Prostate gland (tissue), 2 donors: ENCODE measurements around the gene C16orf90. TPM values are rescaled to one million over a fixed set of nuclear protein-coding genes. Genes with fewer than 3 reads are reported as not detected.

Experiments used
- DNase-seq: peaks from one replicate; pipeline ENCODE4 v3.0.0-alpha.2; 2019; ENCODE audit warnings: low spot score
- H3K27ac ChIP-seq, 2 donors: fragments of 200-600 bp; sonication (generic); 2 replicates each; pipeline ENCODE4 v1.5.1; 2017 to 2019
- H3K27me3 ChIP-seq: fragments of 200-600 bp; sonication (generic); replicated peaks from 2 replicates; pipeline ENCODE4 v1.5.1; 2019; ENCODE audit not compliant: insufficient read depth
- H3K36me3 ChIP-seq, 2 donors: fragments of 200-600 bp; sonication (generic); 1 replicate in 1 of 2; 2 replicates in 1 of 2; pipeline versions ENCODE4 v1.5.1 to v1.8.1; 2017 to 2019
- H3K4me1 ChIP-seq: fragments of 200-600 bp; sonication (generic); replicated peaks from 2 replicates; pipeline ENCODE4 v1.5.1; 2019
- H3K4me3 ChIP-seq, 2 donors: fragments of 200-600 bp; sonication (generic); 2 replicates each; pipeline ENCODE4 v1.5.1; 2017 to 2019
- H3K9me3 ChIP-seq: fragments of 200-600 bp; sonication (generic); 2 replicates; pipeline ENCODE4 v1.5.1; 2017
- POLR2A ChIP-seq: fragments of 450-650 bp; IDR thresholded peaks from one replicate; pipeline ENCODE4 v1.6.1; 2016; ENCODE audit warnings: antibody characterized with exemption, mild to moderate bottlenecking
- POLR2AphosphoS5 ChIP-seq: sonication (generic); formaldehyde crosslinking; IDR thresholded peaks from one replicate; pipeline ENCODE4 v1.6.1; 2017; ENCODE audit warnings: antibody characterized with exemption
- WGBS: methylation state at CpG from one replicate; pipeline ENCODE4 v1.1.5; 2018; 5-methylcytosine and 5-hydroxymethylcytosine counted together
- intact Hi-C: fragments of 100-400 bp; cut with DNase I; formaldehyde crosslinking; loops from one replicate; pipeline ENCODE4 v1.14.2; 2022
- total RNA-seq, 2 donors: library from RNA; depleted of rRNA; stranded (reverse); fragments of >200 nt; gene quantifications; one replicate each; pipeline ENCODE4 v1.1.0, GENCODE V29; 2016
- TF ChIP-seq, protein P1 (sequence below), 4 experiments: fragments of 200-600 bp in 2 of 4; fragments of 450-650 bp in 2 of 4; sonication (generic) in 2 of 4; IDR thresholded peaks; 1 replicate in 3 of 4; 2 replicates in 1 of 4; pipeline ENCODE4 v1.5.1; 2016 to 2019; ENCODE audit warnings: antibody characterized with exemption in 4 of 4, mild to moderate bottlenecking in 2 of 4, moderate library complexity in 2 of 4

C16orf90 gene
- total RNA-seq, 2 donors from 2014 or later = 1.1 TPM; not detected in 1

DNA sequence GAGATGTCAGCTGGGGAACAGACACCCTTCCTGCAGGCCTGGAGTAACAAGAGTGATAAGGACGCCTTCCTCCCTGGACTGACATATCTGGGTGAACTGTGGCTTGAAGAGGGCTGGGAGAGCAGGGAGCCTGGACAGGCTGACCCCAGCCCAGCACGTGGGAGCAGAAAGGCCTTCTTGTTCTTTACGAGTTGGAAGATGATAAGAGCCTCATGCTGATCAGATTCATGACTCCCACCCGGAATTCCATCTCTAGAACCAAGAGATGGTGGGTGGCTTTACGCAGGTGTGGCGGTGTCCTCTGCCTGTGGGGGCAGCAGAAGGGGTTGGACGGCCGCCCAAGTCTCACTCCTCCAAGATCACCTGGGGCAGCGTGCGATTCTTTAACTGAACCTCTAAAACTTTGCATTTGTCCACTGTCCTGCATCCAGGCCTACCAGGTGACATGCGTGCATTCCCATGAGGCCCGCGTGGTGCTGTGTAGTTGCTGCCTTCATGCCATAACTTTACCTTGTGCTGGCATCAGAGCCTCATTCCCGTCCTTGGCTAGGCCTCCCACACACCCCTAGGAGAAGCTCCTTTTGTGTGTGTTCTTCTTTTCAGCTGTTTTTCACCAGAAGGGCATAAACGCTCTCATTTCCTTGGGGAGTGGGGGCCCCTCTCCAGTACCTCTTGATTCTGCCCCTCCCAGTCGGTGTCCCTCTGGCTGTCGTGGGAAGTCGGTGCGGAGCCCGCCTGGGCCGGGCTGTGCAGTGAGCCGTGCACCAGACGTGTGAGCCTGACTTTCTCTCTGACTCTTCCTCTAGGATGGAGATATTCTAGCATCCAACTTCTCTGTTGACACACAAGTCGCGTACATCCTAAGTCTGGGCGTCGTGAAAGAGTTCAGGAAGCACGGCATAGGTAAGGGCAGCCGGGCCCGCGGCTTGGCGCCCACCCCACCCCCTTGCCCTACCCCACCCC, 13.3 kb downstream of the C16orf90 start:
- Histone ChIP-seq H3K27ac (no peak overlapping the region), H3K4me3 (no peak overlapping the region), H3K9me3 (no peaks in the 10 kb centered on the region), H3K36me3 (peaks cover 17 to 22% of the 10 kb centered on the region in 2 donors), H3K27me3 (no peaks in the 10 kb centered on the region), H3K4me1 (no peaks in the 10 kb centered on the region)
- TF ChIP-seq, protein P1, sequence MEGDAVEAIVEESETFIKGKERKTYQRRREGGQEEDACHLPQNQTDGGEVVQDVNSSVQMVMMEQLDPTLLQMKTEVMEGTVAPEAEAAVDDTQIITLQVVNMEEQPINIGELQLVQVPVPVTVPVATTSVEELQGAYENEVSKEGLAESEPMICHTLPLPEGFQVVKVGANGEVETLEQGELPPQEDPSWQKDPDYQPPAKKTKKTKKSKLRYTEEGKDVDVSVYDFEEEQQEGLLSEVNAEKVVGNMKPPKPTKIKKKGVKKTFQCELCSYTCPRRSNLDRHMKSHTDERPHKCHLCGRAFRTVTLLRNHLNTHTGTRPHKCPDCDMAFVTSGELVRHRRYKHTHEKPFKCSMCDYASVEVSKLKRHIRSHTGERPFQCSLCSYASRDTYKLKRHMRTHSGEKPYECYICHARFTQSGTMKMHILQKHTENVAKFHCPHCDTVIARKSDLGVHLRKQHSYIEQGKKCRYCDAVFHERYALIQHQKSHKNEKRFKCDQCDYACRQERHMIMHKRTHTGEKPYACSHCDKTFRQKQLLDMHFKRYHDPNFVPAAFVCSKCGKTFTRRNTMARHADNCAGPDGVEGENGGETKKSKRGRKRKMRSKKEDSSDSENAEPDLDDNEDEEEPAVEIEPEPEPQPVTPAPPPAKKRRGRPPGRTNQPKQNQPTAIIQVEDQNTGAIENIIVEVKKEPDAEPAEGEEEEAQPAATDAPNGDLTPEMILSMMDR (IDR thresholded peaks at IDR 0.05) = no peak
- TF ChIP-seq POLR2A (no peak), POLR2AphosphoS5 (no peak)
- WGBS = 86% methylated on average over 32 of the region's 32 CpGs
- DNase-seq = no peak
- intact Hi-C loops = no loop called here

DNA sequence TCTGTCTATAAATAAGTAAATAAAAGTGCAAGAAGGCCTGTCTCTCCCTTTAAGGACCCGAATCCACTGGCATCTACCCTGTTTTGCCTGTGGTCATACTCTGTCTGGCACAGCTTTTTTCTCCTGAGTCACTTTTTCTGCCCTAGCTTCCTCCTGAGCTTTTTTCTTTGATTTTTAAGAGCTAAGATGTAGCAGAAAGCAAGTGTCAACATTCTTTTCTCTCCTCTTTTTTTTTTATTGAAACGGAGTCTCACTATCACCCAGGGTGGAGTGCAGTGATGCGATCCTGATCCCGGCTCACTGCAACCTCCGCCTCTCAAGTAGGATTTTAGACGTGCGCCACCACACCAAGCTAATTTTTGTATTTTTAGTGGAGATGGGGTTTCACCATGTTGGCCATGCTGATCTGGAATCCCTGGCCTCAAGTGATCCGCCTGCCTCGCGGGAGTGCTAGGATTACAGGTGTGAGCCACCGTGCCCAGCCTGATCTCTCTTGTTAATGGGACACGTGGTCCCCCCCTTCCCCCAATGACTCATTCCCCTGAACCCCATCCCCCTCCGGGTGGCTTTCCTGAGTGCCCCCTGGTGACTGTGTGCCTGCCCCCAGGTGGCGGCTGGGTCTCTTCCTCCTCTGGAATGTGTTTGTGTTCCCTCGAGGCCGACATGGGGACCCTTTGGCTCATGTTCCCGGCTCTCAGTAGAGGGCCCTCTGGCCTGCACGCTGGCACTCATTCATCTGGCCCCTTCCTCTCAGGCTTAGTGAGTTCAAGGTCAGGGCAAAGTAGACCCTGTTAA, 14.2 kb downstream of the C16orf90 start:
- no peaks in the 10 kb centered on the region for H3K9me3 ChIP-seq
- no peaks in the 10 kb centered on the region for H3K27me3 ChIP-seq
- H3K27ac ChIP-seq = no peak overlapping the region
- WGBS = 67% methylated on average over 18 of the region's 18 CpGs
- no peak for TF ChIP-seq POLR2A
- TF ChIP-seq, protein P1 (IDR thresholded peaks at IDR 0.05) = no peak
- TF ChIP-seq POLR2AphosphoS5 = no peak
- DNase-seq = no peak
- no peaks in the 10 kb centered on the region for H3K4me1 ChIP-seq
- peaks cover 17 to 22% of the 10 kb centered on the region in 2 donors for H3K36me3 ChIP-seq
- H3K4me3 ChIP-seq = no peak overlapping the region
- intact Hi-C loops = no loop called here

DNA sequence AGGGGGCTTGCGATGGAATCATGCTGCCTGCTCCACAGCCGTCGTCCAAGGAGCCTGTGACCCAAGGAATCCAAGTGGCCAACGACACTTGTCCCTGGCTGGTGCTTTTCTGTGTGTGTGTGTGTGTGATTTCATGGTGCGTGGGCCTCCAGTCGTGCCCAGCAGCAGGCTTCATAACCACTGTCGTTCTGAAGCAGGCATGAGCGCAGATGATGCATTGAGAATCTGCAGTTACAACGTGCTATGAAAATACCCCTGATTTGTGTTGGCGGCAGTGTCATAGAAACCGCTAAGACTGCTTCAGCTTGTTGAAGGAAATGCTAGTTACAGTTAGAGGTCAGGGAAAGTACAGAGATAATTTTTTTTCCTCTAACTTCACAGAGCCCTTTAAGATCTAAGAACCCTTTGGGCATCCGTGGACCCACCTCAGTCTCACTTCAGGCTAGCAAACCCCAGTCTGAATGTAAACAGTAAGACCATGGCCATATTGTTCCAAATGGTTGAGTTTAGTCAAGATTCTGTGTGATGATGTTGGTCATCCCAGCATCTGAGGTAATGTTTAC, 15.6 kb downstream of the C16orf90 start:
- TF ChIP-seq POLR2AphosphoS5 = no peak
- no peak for TF ChIP-seq POLR2A
- TF ChIP-seq, protein P1 (IDR thresholded peaks at IDR 0.05) = no peak
- no peaks in the 10 kb centered on the region for H3K27me3 ChIP-seq
- H3K36me3 ChIP-seq = peaks cover 9 to 10% of the 10 kb centered on the region in 2 donors
- H3K4me3 ChIP-seq = no peak overlapping the region
- H3K27ac ChIP-seq = no peak overlapping the region
- intact Hi-C loops = no loop called here
- H3K4me1 ChIP-seq = no peaks in the 10 kb centered on the region
- 93% methylated on average over 12 of the region's 12 CpGs for WGBS
- no peaks in the 10 kb centered on the region for H3K9me3 ChIP-seq
- no peak for DNase-seq

DNA sequence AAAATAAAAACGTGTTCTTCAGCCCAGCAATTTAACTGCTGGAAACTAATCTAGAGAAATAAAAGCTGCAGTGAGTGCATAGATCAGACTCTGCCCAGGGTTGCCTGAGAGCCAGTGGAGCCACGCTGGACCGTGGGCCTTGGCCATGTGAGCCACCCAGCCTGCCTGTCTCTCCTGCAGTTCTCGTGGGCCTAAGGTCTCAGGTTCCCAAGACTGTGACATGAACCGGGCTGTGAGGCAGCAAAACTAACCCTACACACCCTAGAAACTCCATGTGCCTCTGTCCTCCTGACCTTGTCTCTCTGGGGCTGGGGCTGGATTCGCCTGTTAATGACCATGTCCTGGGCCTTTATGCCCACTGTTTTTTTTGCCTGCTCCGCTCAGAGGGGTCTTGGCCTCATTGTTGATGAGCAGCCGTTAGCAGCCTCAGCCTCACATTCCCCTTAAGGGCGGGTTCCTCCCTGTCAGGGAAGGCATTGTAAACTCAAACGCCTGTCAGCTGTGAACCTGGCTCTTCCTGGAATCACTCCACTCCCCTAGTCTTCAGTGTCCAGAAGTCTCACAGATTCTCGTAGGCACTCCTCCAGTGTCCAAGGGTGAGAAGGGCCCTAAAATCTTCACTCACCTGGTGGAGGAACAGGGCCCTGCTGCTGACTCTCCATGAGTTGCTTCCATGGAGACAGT, 16.9 kb downstream of the C16orf90 start:
- H3K27ac ChIP-seq = no peak overlapping the region
- intact Hi-C loops = no loop called here
- H3K27me3 ChIP-seq = no peaks in the 10 kb centered on the region
- peaks cover 3 to 7% of the 10 kb centered on the region in 2 donors for H3K36me3 ChIP-seq
- H3K4me1 ChIP-seq = no peaks in the 10 kb centered on the region
- TF ChIP-seq POLR2A (no peak), POLR2AphosphoS5 (no peak)
- TF ChIP-seq, protein P1 (IDR thresholded peaks at IDR 0.05) = no peak
- H3K4me3 ChIP-seq = no peak overlapping the region
- H3K9me3 ChIP-seq = no peaks in the 10 kb centered on the region
- DNase-seq = no peak
- 72% methylated on average over 11 of the region's 11 CpGs for WGBS
